PC-3 (cell line): Measurements from ENCODE around the gene CENPE. TPM values are rescaled to one million over a fixed set of nuclear protein-coding genes. Genes with fewer than 3 reads are reported as not detected.

Source experiments
- ATAC-seq: fragments of 200-7000 bp; cut with Tn5 transposase; 2 replicates; pipeline ENCODE4 v1.9.1; 2020; ENCODE audit warnings: mild to moderate bottlenecking, moderate library complexity
- BruUV-seq: library from RNA; stranded (reverse); fragments of 400-500 nt; replicated peaks from 2 replicates; lab custom pipeline; 2021; lab: Mats Ljungman, UMichigan
- CTCF ChIA-PET: fragments of 300-600 bp; sonication (Branson Sonifier 250); formaldehyde crosslinking; loops from one replicate; lab custom pipeline; 2022; ENCODE audit warnings: antibody characterized with exemption; lab: Charles Lee
- POLR2A ChIA-PET: fragments of 300-600 bp; sonication (Branson Sonifier 250); formaldehyde crosslinking; loops from one replicate; lab custom pipeline; 2022; ENCODE audit warnings: antibody characterized with exemption; ENCODE audit not compliant: unreplicated experiment; lab: Charles Lee
- DNase-seq: peaks from one replicate; pipeline ENCODE4 v3.0.0-alpha.2; 2015
- H2AFZ ChIP-seq: fragments of 300-600 bp; sonication (generic); 2 replicates; pipeline ENCODE4 v1.6.0; 2016; ENCODE audit warnings: antibody characterized with exemption, low read length
- H3F3A ChIP-seq: fragments of 300-600 bp; sonication (generic); one replicate; pipeline ENCODE4 v1.6.0; 2017; ENCODE audit warnings: antibody characterized with exemption, low read length, control low read depth, mild to moderate bottlenecking; ENCODE audit not compliant: unreplicated experiment
- H3K27ac ChIP-seq: fragments of 300-600 bp; sonication (generic); 2 replicates; pipeline ENCODE4 v1.5.1; 2016; ENCODE audit warnings: mild to moderate bottlenecking, low read length
- H3K27me3 ChIP-seq: fragments of 300-600 bp; sonication (generic); 2 replicates; pipeline ENCODE4 v1.6.1; 2016; ENCODE audit warnings: low read length, mixed read lengths
- H3K36me3 ChIP-seq: fragments of 300-600 bp; sonication (generic); 2 replicates; pipeline ENCODE4 v1.6.1; 2016; ENCODE audit warnings: low read depth, mixed run types, low read length, mixed read lengths
- H3K4me1 ChIP-seq: fragments of 300-600 bp; sonication (generic); 2 replicates; pipeline ENCODE4 v1.5.1; 2016; ENCODE audit warnings: low read length; ENCODE audit not compliant: insufficient read depth
- H3K4me2 ChIP-seq: fragments of 300-600 bp; sonication (generic); 2 replicates; pipeline ENCODE4 v1.6.0; 2016; ENCODE audit warnings: low read length
- H3K4me3 ChIP-seq: fragments of 300-600 bp; sonication (generic); 2 replicates; pipeline ENCODE4 v1.5.1; 2016; ENCODE audit warnings: mild to moderate bottlenecking, low read length, mixed read lengths
- H3K79me2 ChIP-seq: fragments of 300-600 bp; sonication (generic); 2 replicates; pipeline ENCODE4 v1.6.1; 2017; ENCODE audit warnings: low read length, mixed read lengths
- H3K9ac ChIP-seq: fragments of 300-600 bp; sonication (generic); 2 replicates; pipeline ENCODE4 v1.6.0; 2016; ENCODE audit warnings: mild to moderate bottlenecking, low read length
- H3K9me2 ChIP-seq: fragments of 300-600 bp; sonication (generic); replicated peaks from 2 replicates; pipeline ENCODE4 v1.6.1; 2016; ENCODE audit warnings: mixed run types, low read length, mixed read lengths
- H3K9me3 ChIP-seq: fragments of 300-600 bp; sonication (generic); 2 replicates; pipeline ENCODE4 v1.6.1; 2016; ENCODE audit warnings: low read length, mixed read lengths
- H4K20me1 ChIP-seq: fragments of 300-600 bp; sonication (generic); 2 replicates; pipeline ENCODE4 v1.6.1; 2016; ENCODE audit warnings: low read length, mixed read lengths
- EZH2 ChIP-seq: fragments of 300-600 bp; sonication (generic); IDR thresholded peaks from one replicate; pipeline ENCODE4 v1.6.1; 2017; ENCODE audit warnings: antibody characterized with exemption, mild to moderate bottlenecking, low read length; ENCODE audit not compliant: unreplicated experiment
- EZH2phosphoT487 ChIP-seq: fragments of 300-600 bp; sonication (generic); IDR thresholded peaks from 2 replicates; pipeline ENCODE4 v1.6.1; 2018; ENCODE audit warnings: mild to moderate bottlenecking, antibody characterized with exemption, low read length, borderline replicate concordance
- intact Hi-C: fragments of 100-400 bp; cut with micrococcal nuclease; formaldehyde crosslinking; loops from 2 replicates; pipeline ENCODE4 v1.9.0; 2023
- total RNA-seq: library from RNA; depleted of rRNA; stranded (reverse); fragments of >200 nt; gene quantifications from 2 replicates; pipeline ENCODE4 v1.2.3, GENCODE V29; 2014
- TF ChIP-seq, protein P1 (sequence below): fragments of 300-600 bp; sonication (generic); conservative IDR thresholded peaks from 2 replicates; pipeline ENCODE4 v1.5.1; 2017; ENCODE audit warnings: antibody characterized with exemption, low read depth, mild to moderate bottlenecking, low read length

CENPE gene
- total RNA-seq, 1 experiment from 2014 or later, result 17.3 TPM

- no TSS peak for BruUV-seq
- TF ChIP-seq, protein P1, sequence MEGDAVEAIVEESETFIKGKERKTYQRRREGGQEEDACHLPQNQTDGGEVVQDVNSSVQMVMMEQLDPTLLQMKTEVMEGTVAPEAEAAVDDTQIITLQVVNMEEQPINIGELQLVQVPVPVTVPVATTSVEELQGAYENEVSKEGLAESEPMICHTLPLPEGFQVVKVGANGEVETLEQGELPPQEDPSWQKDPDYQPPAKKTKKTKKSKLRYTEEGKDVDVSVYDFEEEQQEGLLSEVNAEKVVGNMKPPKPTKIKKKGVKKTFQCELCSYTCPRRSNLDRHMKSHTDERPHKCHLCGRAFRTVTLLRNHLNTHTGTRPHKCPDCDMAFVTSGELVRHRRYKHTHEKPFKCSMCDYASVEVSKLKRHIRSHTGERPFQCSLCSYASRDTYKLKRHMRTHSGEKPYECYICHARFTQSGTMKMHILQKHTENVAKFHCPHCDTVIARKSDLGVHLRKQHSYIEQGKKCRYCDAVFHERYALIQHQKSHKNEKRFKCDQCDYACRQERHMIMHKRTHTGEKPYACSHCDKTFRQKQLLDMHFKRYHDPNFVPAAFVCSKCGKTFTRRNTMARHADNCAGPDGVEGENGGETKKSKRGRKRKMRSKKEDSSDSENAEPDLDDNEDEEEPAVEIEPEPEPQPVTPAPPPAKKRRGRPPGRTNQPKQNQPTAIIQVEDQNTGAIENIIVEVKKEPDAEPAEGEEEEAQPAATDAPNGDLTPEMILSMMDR, result no peak
- no peak for TF ChIP-seq EZH2phosphoT487
- no peak for TF ChIP-seq EZH2
- intact Hi-C loops, result no loop called here
Observed at GRCh38 chr4:103162176-103162575, 36.0 kb downstream of the CENPE start.

DNA sequence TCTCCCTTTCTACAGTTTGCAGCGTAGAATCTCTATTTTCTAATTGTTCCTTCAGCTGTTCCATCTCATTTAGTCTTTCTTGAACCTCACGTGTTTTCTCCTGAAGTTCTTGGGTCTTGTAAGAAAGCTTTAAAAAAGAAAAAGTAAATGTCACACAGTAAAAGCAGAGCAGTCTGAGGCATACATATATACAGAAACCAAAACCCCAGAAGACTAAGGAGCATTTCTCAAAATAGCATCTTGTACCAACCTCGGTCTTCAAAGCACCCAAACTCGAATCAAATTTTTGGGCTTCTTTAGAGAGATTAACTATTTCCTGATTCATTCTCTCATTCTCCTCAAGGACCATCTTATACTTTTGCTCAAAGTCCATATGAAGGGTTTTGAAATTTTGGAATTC lies 39.4 kb downstream of the CENPE start:
- ATAC-seq (no peak), DNase-seq (no peak)
- H3K9me3 ChIP-seq, result no peaks in the 10 kb centered on the region
- CTCF ChIA-PET, result no interaction called here
- no peaks in the 10 kb centered on the region for H3K27me3 ChIP-seq
- H3K36me3 ChIP-seq, result peaks cover 40% of the 10 kb centered on the region
- no peaks in the 10 kb centered on the region for H3K79me2 ChIP-seq
- H3K4me3 ChIP-seq, result no peak overlapping the region
- H3K27ac ChIP-seq, result no peak overlapping the region
- H3K4me2 ChIP-seq, result no peak overlapping the region
- no TSS peak for BruUV-seq
- no peaks in the 10 kb centered on the region for H3K9me2 ChIP-seq
- no peak overlapping the region for H3K9ac ChIP-seq
- no peaks in the 10 kb centered on the region for H3K4me1 ChIP-seq
- H3F3A ChIP-seq, result no peaks in the 10 kb centered on the region
- TF ChIP-seq EZH2phosphoT487 (no peak), EZH2 (no peak)
- TF ChIP-seq, protein P1, result no peak
- POLR2A ChIA-PET, result no interaction called here
- H2AFZ ChIP-seq, result no peak overlapping the region
- intact Hi-C loops, result no loop called here
- no peaks in the 10 kb centered on the region for H4K20me1 ChIP-seq

More at GRCh38 chr4:103162176-103162575, 36.0 kb downstream of the CENPE start:
- no peaks in the 10 kb centered on the region for H3K9me3 ChIP-seq
- ATAC-seq, result no peak
- CTCF ChIA-PET, result no interaction called here
- no peaks in the 10 kb centered on the region for H4K20me1 ChIP-seq
- no peaks in the 10 kb centered on the region for H3K27me3 ChIP-seq
- POLR2A ChIA-PET, result no interaction called here
- H3K9ac ChIP-seq, result no peak overlapping the region
- no peak overlapping the region for H2AFZ ChIP-seq
- DNase-seq, result no peak
- H3F3A ChIP-seq, result no peaks in the 10 kb centered on the region
- H3K4me1 ChIP-seq, result no peaks in the 10 kb centered on the region
- no peaks in the 10 kb centered on the region for H3K9me2 ChIP-seq
- H3K27ac ChIP-seq, result no peak overlapping the region
- H3K4me3 ChIP-seq, result no peak overlapping the region
- H3K79me2 ChIP-seq, result no peaks in the 10 kb centered on the region
- H3K36me3 ChIP-seq, result peaks cover 27% of the 10 kb centered on the region
- H3K4me2 ChIP-seq, result no peak overlapping the region

GRCh38 chr4:103156106-103156505 lies 42.0 kb downstream of the CENPE start:
- Histone ChIP-seq H3K4me2 (no peak overlapping the region), H3F3A (no peaks in the 10 kb centered on the region), H2AFZ (no peak overlapping the region), H4K20me1 (no peaks in the 10 kb centered on the region), H3K9me2 (no peaks in the 10 kb centered on the region), H3K79me2 (no peaks in the 10 kb centered on the region), H3K9me3 (no peaks in the 10 kb centered on the region), H3K27ac (no peak overlapping the region), H3K27me3 (no peaks in the 10 kb centered on the region), H3K4me3 (no peak overlapping the region), H3K4me1 (peaks cover 19% of the 10 kb centered on the region), H3K36me3 (peaks cover 40% of the 10 kb centered on the region), H3K9ac (no peak overlapping the region)
- CTCF ChIA-PET, result no interaction called here
- POLR2A ChIA-PET, result no interaction called here
- DNase-seq (no peak), ATAC-seq (no peak)
- no TSS peak for BruUV-seq
- intact Hi-C loops, result no loop called here
- TF ChIP-seq, protein P1, result no peak
- TF ChIP-seq EZH2phosphoT487, result no peak
- no peak for TF ChIP-seq EZH2
